ENCODE data around the gene TTC7B. TPM values are rescaled to one million over a fixed set of nuclear protein-coding genes. Genes with fewer than 3 reads are reported as not detected.

Gene TTC7B
- total and polyA plus RNA-seq, 2 donors (not counting 3 experiments of a cell fraction or from before 2014, with no cell fraction given) = 46.8 to 76.5 TPM

DNA sequence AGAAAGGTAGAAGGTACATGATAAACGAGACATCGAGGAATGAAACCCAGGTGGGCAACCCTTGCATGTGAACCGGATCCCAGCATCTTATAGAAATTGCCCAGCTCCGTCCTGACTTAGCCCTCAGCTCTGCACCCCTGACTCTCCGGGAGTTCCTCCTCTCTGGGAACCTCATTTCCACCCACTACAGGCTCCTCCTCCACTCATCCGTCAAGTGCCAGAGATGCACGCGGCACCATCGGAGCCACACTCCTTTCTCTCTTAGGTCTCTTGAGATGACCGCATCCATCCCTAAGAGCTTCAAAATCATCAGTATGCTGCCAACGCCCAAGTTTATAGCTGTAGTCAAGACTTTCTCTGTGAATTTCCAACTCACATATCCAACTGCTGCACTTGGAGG is 84.7 kb downstream of the TTC7B start:
- Histone ChIP-seq H3K4me3 (replicated peaks in 1 of 3; ENCODE audit: insufficient read depth in 1 of 3, low read depth in 1 of 3, low read length in 3 of 3) (no peak overlapping the region), H3K36me3 (ENCODE audit: control insufficient read depth in 2 of 2, extremely low read depth in 1 of 2, insufficient read depth in 2 of 2, low read length in 2 of 2) (peaks cover 0 to 5% of the 10 kb centered on the region in 2 experiments), H3K9me1 (replicated peaks; ENCODE audit: control insufficient read depth, extremely low read depth, insufficient read depth, low read length) (no peaks in the 10 kb centered on the region), H3K79me2 (ENCODE audit: control insufficient read depth, insufficient read depth, low read length) (no peaks in the 10 kb centered on the region), H3K27ac (ENCODE audit: insufficient read depth, low read depth, low read length) (no peak overlapping the region), H2AFZ (ENCODE audit: low read depth, low read length) (no peak overlapping the region), H3K27me3 (ENCODE audit: control insufficient read depth in 2 of 2, insufficient read depth in 2 of 2, low read length in 2 of 2) (no peaks in the 10 kb centered on the region), H3K9me3 (replicated peaks; ENCODE audit: control insufficient read depth, insufficient read depth, low read length) (no peaks in the 10 kb centered on the region), H4K20me1 (replicated peaks; ENCODE audit: control insufficient read depth, extremely low read depth, insufficient read depth, low read length) (no peaks in the 10 kb centered on the region), H3K4me1 (ENCODE audit: control insufficient read depth, extremely low read depth, insufficient read depth, low read length) (no peaks in the 10 kb centered on the region), H3K9ac (replicated peaks; ENCODE audit: extremely low read depth, insufficient read depth, low read length) (no peak overlapping the region), H3K4me2 (ENCODE audit: insufficient read depth, low read length) (no peak overlapping the region)
- no TSS peak for BruUV-seq (replicated peaks)
- DNase-seq (ENCODE audit: low read depth, low spot score) (no peak), FAIRE-seq (no peak)
- TF ChIP-seq GATA2 (IDR thresholded peaks at IDR 0.05; ENCODE audit: insufficient read depth, insufficient read length, low read depth, low read length) (no peak), FOS (IDR thresholded peaks at IDR 0.05; ENCODE audit: borderline replicate concordance, insufficient read depth, low read length) (no peak), POLR2AphosphoS5 (IDR thresholded peaks at IDR 0.05; ENCODE audit: insufficient read depth, low read depth, low read length) (no peak), MYC (IDR thresholded peaks at IDR 0.05; ENCODE audit: low read depth, low read length) (no peak), POLR2A (IDR thresholded peaks at IDR 0.05; ENCODE audit: low read depth, low read length) (no peak), EZH2 (IDR thresholded peaks at IDR 0.05; ENCODE audit: borderline replicate concordance, low read depth, low read length, severe bottlenecking) (no peak), JUN (IDR thresholded peaks at IDR 0.05; ENCODE audit: borderline replicate concordance, insufficient read depth, insufficient read length, low read depth) (no peak)
- TF ChIP-seq, protein P1, sequence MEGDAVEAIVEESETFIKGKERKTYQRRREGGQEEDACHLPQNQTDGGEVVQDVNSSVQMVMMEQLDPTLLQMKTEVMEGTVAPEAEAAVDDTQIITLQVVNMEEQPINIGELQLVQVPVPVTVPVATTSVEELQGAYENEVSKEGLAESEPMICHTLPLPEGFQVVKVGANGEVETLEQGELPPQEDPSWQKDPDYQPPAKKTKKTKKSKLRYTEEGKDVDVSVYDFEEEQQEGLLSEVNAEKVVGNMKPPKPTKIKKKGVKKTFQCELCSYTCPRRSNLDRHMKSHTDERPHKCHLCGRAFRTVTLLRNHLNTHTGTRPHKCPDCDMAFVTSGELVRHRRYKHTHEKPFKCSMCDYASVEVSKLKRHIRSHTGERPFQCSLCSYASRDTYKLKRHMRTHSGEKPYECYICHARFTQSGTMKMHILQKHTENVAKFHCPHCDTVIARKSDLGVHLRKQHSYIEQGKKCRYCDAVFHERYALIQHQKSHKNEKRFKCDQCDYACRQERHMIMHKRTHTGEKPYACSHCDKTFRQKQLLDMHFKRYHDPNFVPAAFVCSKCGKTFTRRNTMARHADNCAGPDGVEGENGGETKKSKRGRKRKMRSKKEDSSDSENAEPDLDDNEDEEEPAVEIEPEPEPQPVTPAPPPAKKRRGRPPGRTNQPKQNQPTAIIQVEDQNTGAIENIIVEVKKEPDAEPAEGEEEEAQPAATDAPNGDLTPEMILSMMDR (IDR thresholded peaks at IDR 0.05; ENCODE audit: extremely low read depth in 1 of 2, insufficient read depth in 1 of 2, low read depth in 1 of 2, low read length in 2 of 2) = no peak
- TF ChIP-seq, protein P2, sequence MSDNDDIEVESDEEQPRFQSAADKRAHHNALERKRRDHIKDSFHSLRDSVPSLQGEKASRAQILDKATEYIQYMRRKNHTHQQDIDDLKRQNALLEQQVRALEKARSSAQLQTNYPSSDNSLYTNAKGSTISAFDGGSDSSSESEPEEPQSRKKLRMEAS (IDR thresholded peaks at IDR 0.05; ENCODE audit: insufficient read depth, insufficient read length) = no peak
- dilution Hi-C loops (cut with MboI; ENCODE audit: extremely low pct_ligation_motif_present, low sequenced_read_pairs) = no loop called here
- intact Hi-C loops (cut with micrococcal nuclease) = no loop called here
- CTCF ChIA-PET = interaction anchor here (1.4 to 1.7 kb wide), 2 partner anchors 34 to 442 kb away, joined by 3 to 4 read pairs; no protein-coding TSS in a partner anchor
- POLR2A ChIA-PET = no interaction called here

Data from endothelial cell of umbilical vein (primary cell).